Osteoblast (primary cell): ENCODE data around the gene TAF6. TPM values are rescaled to one million over a fixed set of nuclear protein-coding genes. Genes with fewer than 3 reads are reported as not detected.

ENCODE experiments used
- DNase-seq: peaks from one replicate; pipeline ENCODE4 v3.0.0; 2011; ENCODE audit warnings: low spot score, mixed read lengths; ENCODE audit not compliant: insufficient read length; ENCODE audit errors: missing footprints
- H2AFZ ChIP-seq: 2 replicates; pipeline ENCODE4 v1.6.0; 2011; ENCODE audit warnings: mild to moderate bottlenecking, low read length
- H3K27ac ChIP-seq: 2 replicates; pipeline ENCODE4 v1.5.1; 2011; ENCODE audit warnings: mild to moderate bottlenecking, low read depth, low read length, moderate library complexity
- H3K27me3 ChIP-seq: 2 replicates; pipeline ENCODE4 v1.6.0; 2012; ENCODE audit warnings: mild to moderate bottlenecking, control low read depth, inconsistent platforms, low read length, moderate library complexity; ENCODE audit not compliant: insufficient read depth
- H3K36me3 ChIP-seq: 2 replicates; pipeline ENCODE4 v1.5.1; 2011; ENCODE audit warnings: mild to moderate bottlenecking, low read length, control low read depth, moderate library complexity; ENCODE audit not compliant: insufficient read depth
- H3K4me1 ChIP-seq: 2 replicates; pipeline ENCODE4 v1.5.1; 2011; ENCODE audit warnings: mild to moderate bottlenecking, low read length, control low read depth, moderate library complexity; ENCODE audit not compliant: insufficient read depth
- H3K4me2 ChIP-seq: 2 replicates; pipeline ENCODE4 v1.6.0; 2011; ENCODE audit warnings: mild to moderate bottlenecking, low read length; ENCODE audit not compliant: insufficient read depth
- H3K4me3 ChIP-seq: fragments of 200-600 bp; sonication (generic); 3 replicates; pipeline ENCODE4 v1.5.1; 2012; ENCODE audit warnings: mild to moderate bottlenecking, low read length, inconsistent platforms; ENCODE audit not compliant: insufficient read depth
- H3K79me2 ChIP-seq: 2 replicates; pipeline ENCODE4 v1.6.0; 2012; ENCODE audit warnings: mild to moderate bottlenecking, low read length, control low read depth, inconsistent platforms; ENCODE audit not compliant: insufficient read depth
- H3K9me3 ChIP-seq: 2 replicates; pipeline ENCODE4 v1.5.1; 2011; ENCODE audit warnings: low read depth, low read length, control low read depth
- H4K20me1 ChIP-seq: 2 replicates; pipeline ENCODE4 v1.6.0; 2012; ENCODE audit warnings: mild to moderate bottlenecking, low read length, control low read depth; ENCODE audit not compliant: insufficient read depth
- total RNA-seq: library from RNA; depleted of rRNA; stranded (reverse); fragments of >200 nt; gene quantifications from 2 replicates; pipeline ENCODE4 v1.2.3, GENCODE V29; 2012
- TF ChIP-seq, protein P1 (sequence below): IDR thresholded peaks from 2 replicates; pipeline ENCODE4 v1.5.1; 2011; ENCODE audit warnings: mild to moderate bottlenecking, low read depth, low read length, moderate library complexity; ENCODE audit errors: extremely low read depth

The TAF6 gene
- total RNA-seq, 1 donor: 36.2 TPM

DNA sequence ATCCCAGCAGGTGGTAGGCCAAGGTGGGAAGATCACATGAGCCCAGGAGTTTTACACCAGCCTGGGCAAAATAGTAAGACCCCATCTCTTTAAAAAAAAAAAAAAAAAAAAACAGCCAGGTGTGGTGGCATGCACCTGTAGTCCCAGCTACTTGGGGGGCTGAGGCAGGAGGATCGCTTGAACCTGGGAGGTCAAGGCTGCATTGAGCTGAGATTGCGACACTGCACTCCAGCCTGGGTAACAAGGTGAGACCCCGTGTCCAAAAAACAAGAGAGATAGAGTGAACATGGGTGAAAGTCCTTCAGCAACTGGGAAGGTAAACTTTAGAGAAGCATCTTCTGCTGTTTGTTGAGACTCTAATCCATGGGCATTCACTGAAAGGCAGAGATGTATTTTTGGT lies 23.3 kb upstream of the TAF6 start:
- Histone ChIP-seq H3K4me3 (no peak overlapping the region), H4K20me1 (no peaks in the 10 kb centered on the region), H3K79me2 (no peaks in the 10 kb centered on the region), H3K9me3 (no peaks in the 10 kb centered on the region), H3K27ac (no peak overlapping the region), H3K4me2 (no peak overlapping the region), H3K36me3 (no peaks in the 10 kb centered on the region), H3K4me1 (no peaks in the 10 kb centered on the region), H2AFZ (no peak overlapping the region), H3K27me3 (no peaks in the 10 kb centered on the region)
- no peak for DNase-seq
- TF ChIP-seq, protein P1, sequence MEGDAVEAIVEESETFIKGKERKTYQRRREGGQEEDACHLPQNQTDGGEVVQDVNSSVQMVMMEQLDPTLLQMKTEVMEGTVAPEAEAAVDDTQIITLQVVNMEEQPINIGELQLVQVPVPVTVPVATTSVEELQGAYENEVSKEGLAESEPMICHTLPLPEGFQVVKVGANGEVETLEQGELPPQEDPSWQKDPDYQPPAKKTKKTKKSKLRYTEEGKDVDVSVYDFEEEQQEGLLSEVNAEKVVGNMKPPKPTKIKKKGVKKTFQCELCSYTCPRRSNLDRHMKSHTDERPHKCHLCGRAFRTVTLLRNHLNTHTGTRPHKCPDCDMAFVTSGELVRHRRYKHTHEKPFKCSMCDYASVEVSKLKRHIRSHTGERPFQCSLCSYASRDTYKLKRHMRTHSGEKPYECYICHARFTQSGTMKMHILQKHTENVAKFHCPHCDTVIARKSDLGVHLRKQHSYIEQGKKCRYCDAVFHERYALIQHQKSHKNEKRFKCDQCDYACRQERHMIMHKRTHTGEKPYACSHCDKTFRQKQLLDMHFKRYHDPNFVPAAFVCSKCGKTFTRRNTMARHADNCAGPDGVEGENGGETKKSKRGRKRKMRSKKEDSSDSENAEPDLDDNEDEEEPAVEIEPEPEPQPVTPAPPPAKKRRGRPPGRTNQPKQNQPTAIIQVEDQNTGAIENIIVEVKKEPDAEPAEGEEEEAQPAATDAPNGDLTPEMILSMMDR: no peak

GRCh38 chr7:100141555-100141949 lies 22.4 kb upstream of the TAF6 start:
- Histone ChIP-seq H3K27me3 (no peaks in the 10 kb centered on the region), H3K27ac (no peak overlapping the region), H3K79me2 (no peaks in the 10 kb centered on the region), H3K4me2 (no peak overlapping the region), H3K4me3 (no peak overlapping the region), H4K20me1 (no peaks in the 10 kb centered on the region), H2AFZ (no peak overlapping the region), H3K36me3 (no peaks in the 10 kb centered on the region), H3K4me1 (no peaks in the 10 kb centered on the region), H3K9me3 (no peaks in the 10 kb centered on the region)
- TF ChIP-seq, protein P1: no peak
- DNase-seq: no peak

- Histone ChIP-seq H3K4me2 (no peak overlapping the region), H2AFZ (no peak overlapping the region), H3K9me3 (no peaks in the 10 kb centered on the region), H3K27me3 (no peaks in the 10 kb centered on the region), H3K36me3 (no peaks in the 10 kb centered on the region), H3K4me1 (no peaks in the 10 kb centered on the region), H3K27ac (no peak overlapping the region), H3K4me3 (no peak overlapping the region), H3K79me2 (no peaks in the 10 kb centered on the region), H4K20me1 (no peaks in the 10 kb centered on the region)
- TF ChIP-seq, protein P1: no peak
- DNase-seq: peak; percentile 69
Measured at GRCh38 chr7:100137851-100138760, 18.9 kb upstream of the TAF6 start.

DNA sequence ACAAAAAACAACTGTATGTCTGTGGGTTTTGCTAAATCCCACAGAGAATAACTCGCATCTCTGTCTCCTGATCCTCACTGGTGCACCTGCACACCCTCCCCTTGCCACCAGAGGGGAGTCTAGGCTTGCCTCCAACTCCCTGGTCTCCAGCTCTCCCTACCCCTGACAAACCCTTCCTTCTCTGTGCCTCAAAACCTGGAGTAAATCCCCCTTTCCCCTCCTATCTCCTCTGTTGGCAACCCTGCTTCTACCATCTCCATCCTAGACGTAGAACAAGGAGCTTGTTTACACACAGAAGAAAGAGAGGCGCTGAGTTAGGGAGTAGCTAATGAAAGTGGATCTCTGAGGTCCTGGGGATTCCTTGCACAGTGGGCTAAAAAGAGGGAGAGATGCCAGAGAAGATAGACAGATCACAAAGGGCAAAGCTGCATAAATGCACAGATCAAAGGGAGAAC lies 13.6 kb upstream of the TAF6 start:
- Histone ChIP-seq H3K9me3 (no peaks in the 10 kb centered on the region), H3K4me3 (no peak overlapping the region), H3K4me2 (no peak overlapping the region), H2AFZ (no peak overlapping the region), H3K27ac (no peak overlapping the region), H3K36me3 (no peaks in the 10 kb centered on the region), H3K4me1 (peaks cover 7% of the 10 kb centered on the region), H3K27me3 (peaks cover 3% of the 10 kb centered on the region), H3K79me2 (peaks cover under 1% of the 10 kb centered on the region), H4K20me1 (no peaks in the 10 kb centered on the region)
- TF ChIP-seq, protein P1: peak; percentile 90
- DNase-seq: peak; percentile 93
